Stimulated activated CD8-positive, alpha-beta memory T cell treated with anti-CD3 and anti-CD28 coated beads, Interleukin-4, amount 100 ng/mL, for 24 hours (primary cell): Measurements from ENCODE around the gene DCLRE1C.
A peak's percentile ranks its signal among the peaks of the same experiment; 100 is the strongest.
"Not testable (repeated sequence)": the region's sequence is repeated elsewhere in the genome, so short reads cannot be mapped to it uniquely, and the experiment has no call there.

Experiments
- DNase-seq: peaks from one replicate; pipeline ENCODE4 v3.0.0-alpha.2; 2020; ENCODE audit warnings: low read depth

DCLRE1C gene

DNA sequence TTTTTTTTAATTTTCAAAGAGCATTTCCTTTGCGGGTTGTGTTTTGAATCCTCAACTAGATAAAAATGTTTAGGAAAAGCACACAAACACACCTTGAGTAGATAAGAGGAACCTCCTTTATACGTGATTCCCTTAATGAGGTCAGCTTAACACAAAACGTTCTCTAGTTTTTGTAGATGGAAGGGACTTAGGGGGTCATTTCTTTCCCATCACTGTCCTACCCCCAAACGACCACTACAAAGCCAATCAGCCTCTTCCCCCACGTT is 74.0 kb downstream of the DCLRE1C start:
- no peak for DNase-seq

DNA sequence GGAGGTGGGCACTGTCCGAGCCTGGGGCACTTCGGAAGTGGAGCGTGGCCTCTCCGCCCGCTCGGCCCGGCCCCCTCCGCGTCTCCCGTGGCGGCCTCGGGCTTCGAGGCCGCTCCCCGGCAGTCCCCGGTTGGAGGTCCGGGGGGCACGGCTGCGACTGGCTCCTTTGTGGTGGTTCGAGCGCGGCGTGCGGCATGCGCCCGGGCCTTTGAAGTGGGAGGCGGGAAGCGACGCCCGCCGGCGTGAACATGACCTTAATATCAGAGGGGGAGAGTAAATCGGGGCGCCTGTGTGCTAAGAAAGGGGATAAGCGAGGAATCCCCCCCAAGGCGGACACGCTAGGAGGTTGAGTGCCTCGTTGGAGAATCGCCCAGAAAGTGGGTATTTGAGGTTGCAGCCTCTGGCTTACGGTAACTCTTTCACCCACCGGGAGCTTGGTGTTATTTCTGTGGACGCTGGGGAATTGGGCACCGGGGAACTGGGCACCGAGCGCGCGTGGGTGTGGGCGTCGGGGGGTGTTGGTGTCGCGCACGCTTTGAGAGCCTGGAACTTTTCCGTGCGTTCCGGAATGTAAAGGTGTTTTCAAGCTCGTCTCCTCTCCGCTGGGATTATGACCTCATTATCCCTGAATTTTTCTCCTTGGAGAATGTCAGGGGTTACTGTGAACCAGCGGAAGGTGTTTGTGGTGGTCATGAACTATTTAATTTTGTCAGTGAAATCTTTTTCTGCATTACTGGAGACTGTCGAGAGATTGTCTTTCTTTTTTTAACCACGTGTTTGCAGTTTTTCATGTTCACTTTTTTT is 74.6 kb downstream of the DCLRE1C start:
- DNase-seq = peak; percentile 22

DNA sequence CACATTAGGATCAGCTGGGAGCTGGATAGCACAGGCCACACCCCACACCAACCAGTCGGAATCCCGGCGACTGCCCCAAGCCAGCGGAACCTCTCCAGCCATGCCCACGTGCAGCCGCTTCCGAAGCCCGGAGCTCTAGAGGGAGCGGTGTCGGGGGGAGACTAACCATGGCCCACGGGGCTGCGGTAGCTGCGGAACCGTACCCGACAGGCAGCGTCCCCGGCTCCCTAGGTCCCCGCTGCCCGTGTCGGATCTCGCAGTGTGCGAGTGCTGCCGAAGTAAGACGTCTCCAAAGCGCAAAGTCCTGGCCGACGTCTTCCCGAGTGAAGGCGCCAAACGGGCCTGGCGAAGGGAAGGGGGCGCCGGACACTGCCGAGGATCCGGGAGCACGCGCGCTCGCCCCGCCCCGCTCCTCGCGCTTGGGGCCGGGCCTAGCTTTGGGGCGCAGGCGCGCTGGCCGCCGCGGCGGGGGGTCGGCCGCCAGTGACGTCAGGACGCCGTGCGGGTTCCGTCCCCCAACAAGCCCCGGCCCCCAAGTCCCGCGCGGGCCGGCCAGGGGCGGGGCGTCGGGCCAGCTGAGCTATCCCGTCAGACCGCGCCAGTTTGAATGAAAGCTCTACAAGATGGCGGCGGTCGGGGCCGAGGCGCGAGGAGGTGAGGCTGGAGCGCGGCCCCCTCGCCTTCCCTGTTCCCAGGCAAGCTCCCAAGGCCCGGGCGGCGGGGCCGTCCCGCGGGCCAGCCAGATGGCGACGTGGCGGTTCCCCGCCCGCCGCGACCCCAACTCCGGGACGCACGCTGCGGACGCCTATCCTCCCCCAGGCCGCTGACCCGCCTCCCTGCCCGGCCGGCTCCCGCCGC is 75.4 kb downstream of the DCLRE1C start, which contains the start of gene SUV39H2:
Gene SUV39H2 (plus strand): TSS at position 601 of the 858 bp plus-strand sequence. CDS start 23 bp downstream, at position 624.
- peak; percentile 91 for DNase-seq

DNA sequence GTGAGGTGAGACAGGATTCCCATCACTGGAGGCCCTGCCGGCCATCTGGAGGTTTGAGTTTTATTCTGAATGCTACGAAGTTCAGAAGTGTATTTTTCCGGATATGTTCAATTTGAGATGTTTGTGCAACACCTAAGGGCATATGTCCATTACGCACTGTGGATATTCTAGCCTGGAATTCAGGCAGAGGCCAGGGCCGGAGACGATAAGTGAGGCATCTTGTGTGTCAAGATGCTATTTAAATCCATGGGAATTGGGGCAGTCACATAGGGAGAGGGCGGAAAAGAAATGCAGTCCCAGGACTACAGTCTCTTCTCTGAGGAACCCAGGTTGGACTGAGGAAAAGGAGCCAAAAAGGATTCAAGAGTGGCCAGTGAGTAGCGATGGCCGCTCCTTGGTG is 77.1 kb downstream of the DCLRE1C start:
- DNase-seq = no peak

DNA sequence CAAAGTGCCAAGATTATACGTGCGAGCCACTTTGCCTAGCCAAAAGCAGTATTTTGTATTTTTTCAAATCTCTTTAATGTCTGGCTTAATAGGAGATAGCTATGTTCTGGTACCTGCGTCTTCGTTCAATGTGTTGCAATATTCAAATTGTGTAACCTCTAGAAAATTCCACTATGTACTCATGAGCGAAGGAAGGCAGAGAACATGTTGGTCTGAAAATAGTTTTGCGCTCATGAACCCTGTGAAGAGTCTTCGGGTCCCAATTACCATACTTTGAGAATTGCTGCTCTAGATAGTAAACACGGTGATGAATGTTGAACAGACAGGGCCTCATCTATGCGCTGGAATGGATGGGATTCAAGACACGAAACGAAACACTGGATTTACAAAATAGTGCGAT is 78.0 kb downstream of the DCLRE1C start:
- no peak for DNase-seq

DNA sequence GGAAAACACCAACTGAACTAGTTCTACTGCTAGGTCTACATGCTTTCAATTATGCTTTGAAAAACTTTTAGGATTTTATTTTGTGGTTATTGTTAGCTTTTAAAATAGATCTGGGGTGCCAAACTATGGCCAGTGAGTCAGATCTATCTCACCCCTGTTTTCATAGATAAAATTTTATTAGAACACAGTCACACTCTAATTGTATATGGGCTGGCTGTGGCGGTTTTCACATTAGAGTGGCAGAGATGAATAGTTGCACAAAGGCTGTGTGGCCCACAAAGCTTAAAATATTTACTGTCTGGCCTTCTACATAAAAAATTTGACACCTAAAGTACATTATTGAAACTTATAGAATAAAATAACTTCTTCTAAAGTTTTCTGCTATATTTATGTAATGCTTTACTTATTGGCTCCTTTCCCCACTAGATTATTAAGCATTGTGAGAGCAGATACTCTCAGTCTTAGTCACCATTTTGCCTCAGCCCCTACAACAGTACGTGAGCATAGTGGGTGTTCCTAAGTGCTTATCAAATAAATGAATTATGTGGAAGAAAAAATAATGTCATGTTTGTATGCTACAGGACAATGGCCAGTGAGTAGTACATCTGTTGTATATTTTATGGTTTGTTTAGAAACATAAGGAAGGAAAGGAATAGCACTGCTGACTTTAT is 80.7 kb downstream of the DCLRE1C start:
- no peak for DNase-seq

DNA sequence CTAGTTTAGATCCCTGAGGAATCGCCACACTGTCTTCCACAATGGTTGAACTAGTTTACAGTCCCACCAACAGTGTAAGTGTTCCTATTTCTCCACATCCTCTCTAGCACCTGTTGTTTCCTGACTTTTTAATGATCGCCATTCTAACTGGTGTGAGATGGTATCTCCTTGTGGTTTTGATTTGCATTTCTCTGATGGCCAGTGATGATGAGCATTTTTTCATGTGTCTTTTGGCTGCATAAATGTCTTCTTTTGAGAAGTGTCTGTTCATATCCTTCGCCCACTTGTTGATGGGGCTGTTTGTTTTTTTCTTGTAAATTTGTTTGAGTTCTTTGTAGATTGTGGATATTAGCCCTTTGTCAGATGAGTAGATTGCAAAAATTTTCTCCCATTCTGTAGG is 89.0 kb downstream of the DCLRE1C start:
- DNase-seq = not testable (repeated sequence)

DNA sequence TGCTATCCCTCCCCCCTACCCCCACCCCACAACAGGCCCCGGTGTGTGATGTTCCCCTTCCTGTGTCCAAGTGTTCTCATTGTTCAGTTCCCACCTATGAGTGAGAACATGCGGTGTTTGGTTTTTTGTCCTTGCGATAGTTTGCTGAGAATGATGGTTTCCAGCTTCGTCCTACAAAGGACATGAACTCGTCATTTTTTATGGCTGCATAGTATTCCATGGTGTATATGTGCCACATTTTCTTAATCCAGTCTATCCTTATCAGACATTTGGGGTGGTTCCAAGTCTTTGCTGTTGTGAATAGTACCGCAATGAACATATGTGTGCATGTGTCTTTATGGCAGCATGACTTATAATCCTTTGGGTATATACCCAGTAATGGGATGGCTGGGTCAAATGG is 89.4 kb downstream of the DCLRE1C start:
- not testable (repeated sequence) for DNase-seq

DNA sequence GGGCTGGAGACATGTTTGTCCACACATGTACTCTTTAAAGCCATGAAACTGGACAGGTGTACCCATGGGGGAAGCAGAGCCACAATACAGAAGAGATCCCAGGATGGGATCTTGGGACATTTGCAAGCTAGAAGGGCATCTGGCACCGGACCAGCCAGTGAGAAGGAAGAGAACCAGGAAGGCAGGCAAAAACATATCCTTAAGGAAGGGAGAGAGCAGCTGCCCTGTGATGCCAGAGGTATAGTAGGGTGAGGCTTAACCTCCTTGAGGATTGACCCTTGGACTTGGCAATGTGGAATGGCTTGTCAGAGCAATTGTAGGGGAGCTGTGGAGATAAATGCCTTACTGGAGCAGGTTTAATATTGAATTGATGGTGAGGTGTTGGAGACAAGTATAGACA is 93.1 kb downstream of the DCLRE1C start:
- DNase-seq = no peak

DNA sequence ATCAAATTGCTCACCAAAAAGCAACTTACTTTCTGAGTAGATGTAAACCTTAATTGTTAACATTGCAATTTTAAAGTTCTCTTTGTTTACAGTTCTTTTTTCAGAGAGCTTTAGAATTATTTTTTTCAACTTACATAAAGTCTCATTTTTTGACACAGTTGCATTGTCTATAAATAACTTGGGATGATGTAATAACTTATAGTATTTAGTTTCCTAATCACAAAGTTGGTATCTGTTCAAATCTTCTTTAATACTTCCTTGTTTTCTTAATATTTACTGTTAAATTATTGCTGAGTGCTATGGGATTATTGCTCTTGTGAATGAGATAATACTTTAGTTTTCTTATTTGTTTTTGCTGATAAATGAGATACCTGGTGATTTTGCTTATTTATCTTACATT is 94.1 kb downstream of the DCLRE1C start:
- no peak for DNase-seq

DNA sequence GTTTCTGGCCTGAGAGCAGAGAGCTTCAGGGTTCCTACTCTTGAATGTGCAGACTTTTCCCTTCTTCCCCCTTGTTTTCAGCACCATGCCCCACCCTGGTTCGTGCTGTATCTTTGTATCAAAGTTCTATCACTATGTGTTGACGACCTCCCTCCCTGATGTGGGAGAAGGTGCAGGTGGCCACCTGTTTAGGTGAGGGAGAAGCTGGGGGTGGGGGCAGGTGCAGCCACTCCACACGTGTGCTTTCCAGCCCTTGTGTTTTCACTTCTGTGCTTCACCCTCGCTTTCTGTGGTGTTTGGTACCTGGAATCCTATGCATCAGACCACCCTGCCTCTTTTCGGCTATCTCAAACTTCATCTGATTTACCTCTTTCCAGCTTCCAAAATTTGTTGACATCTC is 94.9 kb downstream of the DCLRE1C start:
- DNase-seq = no peak

DNA sequence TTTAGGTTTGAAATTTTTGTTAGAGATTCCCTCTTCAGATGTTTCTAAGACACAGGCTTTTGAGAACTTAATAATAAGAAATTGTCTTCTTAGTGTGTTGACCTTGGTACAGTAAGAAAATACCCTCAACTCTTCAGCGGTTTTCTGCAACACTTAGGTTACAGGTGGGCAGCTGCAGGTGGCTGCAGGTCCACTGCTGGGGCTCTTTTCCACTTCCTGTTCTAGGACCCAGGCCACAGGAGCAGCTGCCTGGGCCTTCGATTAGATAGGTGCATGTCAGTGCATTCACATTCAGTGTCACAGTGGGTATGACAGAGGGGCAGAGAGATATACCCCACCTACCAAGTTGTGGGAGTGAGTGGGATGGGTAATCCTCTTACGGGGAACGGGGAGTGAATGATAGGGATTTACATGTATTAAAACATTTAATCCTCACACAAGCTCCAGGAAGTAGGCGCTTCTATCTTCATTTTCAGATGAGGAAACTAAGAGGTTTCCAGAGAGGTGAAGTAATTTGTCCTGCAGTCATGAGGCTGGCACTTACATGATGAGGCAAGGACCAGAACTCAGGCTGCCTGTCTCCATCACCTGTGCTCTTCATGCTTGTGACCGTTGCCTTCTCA is 95.4 kb downstream of the DCLRE1C start:
- no peak for DNase-seq

DNA sequence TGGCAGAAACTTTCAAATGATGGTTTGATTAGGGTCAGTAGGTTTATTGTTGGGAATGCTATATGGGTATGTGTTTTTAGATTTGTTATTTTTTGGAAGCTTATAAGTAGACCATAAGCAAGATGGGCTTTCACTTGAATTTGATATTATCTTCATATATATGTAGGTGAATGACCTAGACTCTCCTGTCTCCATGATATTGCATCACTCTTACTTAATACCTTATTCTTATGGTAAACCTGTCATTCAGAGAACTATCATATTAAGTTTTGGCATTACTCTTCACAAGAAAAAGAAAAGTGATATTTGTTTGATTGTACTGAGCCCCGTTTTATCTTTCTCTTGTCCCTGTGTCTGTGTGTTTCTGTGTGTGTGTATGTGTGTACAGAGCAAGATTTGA is 98.4 kb downstream of the DCLRE1C start:
- no peak for DNase-seq

DNA sequence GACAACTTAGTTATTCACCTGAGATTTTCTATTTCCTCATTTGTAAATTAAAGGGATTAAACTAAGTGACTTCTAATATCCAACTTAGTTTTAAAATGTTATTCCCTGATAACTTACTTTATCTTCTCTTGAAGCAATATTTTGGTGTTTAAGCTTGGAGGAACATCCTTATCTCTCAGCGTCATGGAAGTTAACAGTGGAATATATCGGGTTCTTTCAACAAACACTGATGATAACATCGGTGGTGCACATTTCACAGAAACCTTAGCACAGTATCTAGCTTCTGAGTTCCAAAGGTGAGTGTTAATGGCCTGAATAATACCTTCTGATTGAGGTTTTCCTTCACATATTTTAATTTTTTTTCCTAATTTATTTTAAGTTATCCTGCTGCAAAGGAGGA is 101.7 kb downstream of the DCLRE1C start:
- no peak for DNase-seq
